ENCODE measurements around the gene NEFH. TPM values are rescaled to one million over a fixed set of nuclear protein-coding genes. Genes with fewer than 3 reads are reported as not detected.

Gene NEFH
- total and polyA plus RNA-seq, 2 donors, result 0.90 to 1.1 TPM

DNA sequence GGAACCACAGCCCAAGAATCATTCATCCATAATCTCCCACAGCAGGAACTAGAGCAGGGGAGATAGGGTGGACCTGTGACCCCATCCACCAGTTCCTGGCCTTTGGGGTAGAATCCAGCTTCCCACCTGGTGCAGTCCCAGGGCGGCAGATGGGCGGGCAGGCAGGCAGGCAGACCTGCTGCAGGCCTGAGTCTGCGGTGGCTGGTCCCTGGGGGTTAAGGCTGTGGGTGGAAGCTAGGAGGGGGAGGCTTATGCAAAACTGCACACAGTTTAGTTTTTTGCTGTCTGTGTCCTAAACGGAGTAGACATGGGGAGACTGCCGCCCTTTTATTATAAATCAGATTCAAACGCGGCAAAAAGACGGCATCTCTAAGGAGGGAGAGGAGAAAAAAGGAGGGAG lies 4.5 kb upstream of the NEFH start:
- Histone ChIP-seq H3K27ac (ENCODE audit: low read depth) (no peak overlapping the region), H3K4me1 (ENCODE audit: insufficient read depth) (no peaks in the 10 kb centered on the region), H3K4me3 (ENCODE audit: low read depth, low read length) (no peak overlapping the region), H3K36me3 (ENCODE audit: insufficient read depth) (no peaks in the 10 kb centered on the region)
- WGBS, result 73% methylated on average over 8 of the region's 8 CpGs
- no peak for DNase-seq (ENCODE audit: extremely low spot score)

DNA sequence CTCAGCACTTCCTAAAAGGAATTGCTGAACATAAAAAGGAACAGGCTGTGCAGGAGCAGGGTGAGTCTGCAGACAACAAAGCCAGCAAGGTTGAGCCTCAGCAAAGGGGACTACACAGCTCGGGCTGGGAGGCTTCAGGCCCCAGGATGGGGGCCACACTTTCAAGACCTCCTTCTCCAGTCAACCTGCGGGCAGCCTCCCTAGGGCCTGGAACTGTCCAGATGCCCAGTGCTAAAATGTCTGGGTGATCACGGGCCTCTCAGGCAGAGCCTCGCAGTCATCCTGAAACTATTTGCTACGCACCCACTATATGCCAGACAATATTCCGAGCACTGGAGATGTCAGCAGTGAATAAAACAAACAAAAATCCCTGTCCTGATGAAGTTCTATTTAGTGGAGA lies 3.9 kb upstream of the NEFH start:
- no peak for DNase-seq (ENCODE audit: extremely low spot score)
- Histone ChIP-seq H3K36me3 (ENCODE audit: insufficient read depth) (no peaks in the 10 kb centered on the region), H3K4me1 (ENCODE audit: insufficient read depth) (peaks cover 2% of the 10 kb centered on the region), H3K4me3 (ENCODE audit: low read depth, low read length) (no peak overlapping the region), H3K27ac (ENCODE audit: low read depth) (no peak overlapping the region)
- WGBS, result 36% methylated on average over 6 of the region's 6 CpGs

- no peak overlapping the region for H3K4me3 ChIP-seq (ENCODE audit: low read depth, low read length)
- H3K4me1 ChIP-seq (ENCODE audit: insufficient read depth), result peaks cover 2% of the 10 kb centered on the region
- no peaks in the 10 kb centered on the region for H3K36me3 ChIP-seq (ENCODE audit: insufficient read depth)
- DNase-seq (ENCODE audit: extremely low spot score), result no peak
- 15% methylated on average over 4 of the region's 4 CpGs for WGBS
- H3K27ac ChIP-seq (ENCODE audit: low read depth), result no peak overlapping the region
Measured at GRCh38 chr22:29477723-29478318, 2.2 kb upstream of the NEFH start.

GRCh38 chr22:29478326-29479276 lies 1.4 kb upstream of the NEFH start:
- WGBS, result 9% methylated on average over 21 of the region's 21 CpGs
- Histone ChIP-seq H3K27ac (ENCODE audit: low read depth) (no peak overlapping the region), H3K4me3 (ENCODE audit: low read depth, low read length) (no peak overlapping the region), H3K36me3 (ENCODE audit: insufficient read depth) (no peaks in the 10 kb centered on the region), H3K4me1 (ENCODE audit: insufficient read depth) (peaks cover 2% of the 10 kb centered on the region)
- DNase-seq (ENCODE audit: extremely low spot score), result no peak

- DNase-seq (ENCODE audit: extremely low spot score), result no peak
- 3% methylated on average over 39 of the region's 39 CpGs for WGBS
- H3K27ac ChIP-seq (ENCODE audit: low read depth), result no peak overlapping the region
- H3K4me1 ChIP-seq (ENCODE audit: insufficient read depth), result peaks cover 2% of the 10 kb centered on the region
- H3K36me3 ChIP-seq (ENCODE audit: insufficient read depth), result no peaks in the 10 kb centered on the region
- no peak overlapping the region for H3K4me3 ChIP-seq (ENCODE audit: low read depth, low read length)
Measured at GRCh38 chr22:29480262-29480511, 169 bp downstream of the NEFH start.

DNA sequence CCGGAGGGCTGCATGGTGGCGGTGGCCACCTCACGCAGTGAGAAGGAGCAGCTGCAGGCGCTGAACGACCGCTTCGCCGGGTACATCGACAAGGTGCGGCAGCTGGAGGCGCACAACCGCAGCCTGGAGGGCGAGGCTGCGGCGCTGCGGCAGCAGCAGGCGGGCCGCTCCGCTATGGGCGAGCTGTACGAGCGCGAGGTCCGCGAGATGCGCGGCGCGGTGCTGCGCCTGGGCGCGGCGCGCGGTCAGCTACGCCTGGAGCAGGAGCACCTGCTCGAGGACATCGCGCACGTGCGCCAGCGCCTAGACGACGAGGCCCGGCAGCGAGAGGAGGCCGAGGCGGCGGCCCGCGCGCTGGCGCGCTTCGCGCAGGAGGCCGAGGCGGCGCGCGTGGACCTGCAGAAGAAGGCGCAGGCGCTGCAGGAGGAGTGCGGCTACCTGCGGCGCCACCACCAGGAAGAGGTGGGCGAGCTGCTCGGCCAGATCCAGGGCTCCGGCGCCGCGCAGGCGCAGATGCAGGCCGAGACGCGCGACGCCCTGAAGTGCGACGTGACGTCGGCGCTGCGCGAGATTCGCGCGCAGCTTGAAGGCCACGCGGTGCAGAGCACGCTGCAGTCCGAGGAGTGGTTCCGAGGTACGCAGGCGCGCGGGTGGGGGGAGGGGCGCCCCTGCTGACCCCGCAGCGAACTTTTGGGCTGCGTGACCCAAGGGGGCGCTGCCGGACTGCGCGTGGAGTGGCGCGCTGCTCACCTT lies 670 bp downstream of the NEFH start:
- H3K4me3 ChIP-seq (ENCODE audit: low read depth, low read length), result no peak overlapping the region
- H3K27ac ChIP-seq (ENCODE audit: low read depth), result no peak overlapping the region
- no peaks in the 10 kb centered on the region for H3K36me3 ChIP-seq (ENCODE audit: insufficient read depth)
- DNase-seq (ENCODE audit: extremely low spot score), result no peak
- 6% methylated on average over 107 of the region's 107 CpGs for WGBS
- H3K4me1 ChIP-seq (ENCODE audit: insufficient read depth), result peaks cover 2% of the 10 kb centered on the region

DNA sequence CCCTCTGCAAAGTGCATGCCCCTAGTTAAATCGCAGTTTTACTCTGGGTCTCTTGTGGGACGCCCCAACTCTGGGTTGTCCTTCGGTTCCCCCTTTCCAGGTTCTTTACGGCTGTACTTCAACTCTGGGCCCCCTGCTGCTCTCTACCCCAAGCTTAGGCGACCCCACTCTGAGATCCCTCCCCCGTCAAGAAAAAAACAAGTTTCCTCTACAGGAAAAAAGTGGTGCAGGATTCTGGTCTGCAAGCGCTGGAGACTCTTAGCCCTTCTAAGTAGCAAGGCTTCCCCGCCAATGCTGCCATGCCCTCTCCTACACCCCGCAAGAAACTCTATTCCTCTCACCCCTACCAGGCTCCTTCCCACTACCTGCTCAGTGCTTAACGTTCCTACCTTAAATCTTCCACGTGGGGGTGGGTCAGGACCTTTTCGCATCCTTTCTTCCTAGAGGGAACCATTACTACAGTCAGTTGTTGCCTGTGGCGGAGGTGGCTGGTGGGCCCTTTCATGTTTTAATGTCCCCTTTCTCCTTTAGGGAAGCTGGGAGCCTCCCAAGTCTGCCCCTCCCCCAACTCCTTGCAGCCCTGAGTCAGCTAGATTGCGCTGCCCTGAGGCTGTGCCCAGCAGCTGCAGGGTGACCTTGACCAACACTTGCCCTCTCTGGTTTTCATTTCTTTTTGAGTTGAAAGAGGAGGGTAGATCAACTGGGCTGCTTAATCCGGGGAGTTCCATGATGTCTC lies 1.4 kb downstream of the NEFH start:
- Histone ChIP-seq H3K36me3 (ENCODE audit: insufficient read depth) (no peaks in the 10 kb centered on the region), H3K4me1 (ENCODE audit: insufficient read depth) (peaks cover 2% of the 10 kb centered on the region), H3K27ac (ENCODE audit: low read depth) (no peak overlapping the region), H3K4me3 (ENCODE audit: low read depth, low read length) (no peak overlapping the region)
- no peak for DNase-seq (ENCODE audit: extremely low spot score)
- WGBS, result 11% methylated on average over 15 of the region's 15 CpGs

DNA sequence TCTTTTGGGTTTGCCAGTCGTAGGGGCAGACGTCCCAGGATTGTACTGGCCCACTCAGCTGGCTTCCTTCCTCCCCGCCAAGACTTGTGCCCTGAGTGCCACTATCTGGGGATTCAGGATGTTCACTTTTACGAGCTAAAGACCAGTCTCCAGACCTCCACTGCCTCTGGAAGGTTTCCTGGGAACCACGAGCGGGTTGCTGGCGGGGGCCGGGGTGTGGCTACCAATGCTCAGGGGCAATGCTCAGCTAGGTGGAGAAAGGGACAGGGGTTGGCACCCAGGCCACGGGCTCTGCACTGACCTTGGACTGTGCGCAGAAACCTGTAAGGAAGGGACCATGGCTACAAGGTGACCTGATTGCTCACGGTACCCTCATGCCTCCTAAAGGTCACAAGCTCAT lies 2.2 kb downstream of the NEFH start:
- Histone ChIP-seq H3K27ac (ENCODE audit: low read depth) (no peak overlapping the region), H3K4me3 (ENCODE audit: low read depth, low read length) (no peak overlapping the region), H3K4me1 (ENCODE audit: insufficient read depth) (peaks cover 2% of the 10 kb centered on the region), H3K36me3 (ENCODE audit: insufficient read depth) (no peaks in the 10 kb centered on the region)
- WGBS, result 48% methylated on average over 11 of the region's 11 CpGs
- DNase-seq (ENCODE audit: extremely low spot score), result no peak

DNA sequence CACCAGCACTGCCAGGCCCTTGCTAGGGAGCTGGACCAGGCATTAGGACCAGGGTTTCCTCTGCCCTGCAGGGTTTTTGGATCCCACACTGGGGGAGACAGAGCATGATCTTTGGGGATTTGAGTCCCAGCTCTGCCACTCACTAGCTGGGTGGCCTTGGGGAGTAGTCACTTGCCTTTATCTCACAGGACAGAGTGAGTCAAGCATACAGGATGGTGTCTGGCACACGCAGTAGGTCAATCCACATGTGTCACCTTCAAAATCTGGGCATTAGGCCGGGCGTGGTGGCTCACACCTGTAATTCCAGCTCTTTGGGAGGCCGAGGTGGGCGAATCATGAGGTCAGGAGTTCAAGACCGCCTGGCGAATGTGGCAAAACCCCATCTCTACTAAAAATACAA lies 2.7 kb downstream of the NEFH start:
- H3K36me3 ChIP-seq (ENCODE audit: insufficient read depth), result no peaks in the 10 kb centered on the region
- H3K4me1 ChIP-seq (ENCODE audit: insufficient read depth), result peaks cover 2% of the 10 kb centered on the region
- WGBS, result 93% methylated on average over 7 of the region's 7 CpGs
- H3K4me3 ChIP-seq (ENCODE audit: low read depth, low read length), result no peak overlapping the region
- no peak for DNase-seq (ENCODE audit: extremely low spot score)
- no peak overlapping the region for H3K27ac ChIP-seq (ENCODE audit: low read depth)

GRCh38 chr22:29483254-29483653 lies 3.2 kb downstream of the NEFH start:
- WGBS, result 92% methylated on average over 13 of the region's 13 CpGs
- Histone ChIP-seq H3K27ac (ENCODE audit: low read depth) (no peak overlapping the region), H3K4me3 (ENCODE audit: low read depth, low read length) (no peak overlapping the region), H3K4me1 (ENCODE audit: insufficient read depth) (peaks cover 2% of the 10 kb centered on the region), H3K36me3 (ENCODE audit: insufficient read depth) (no peaks in the 10 kb centered on the region)
- DNase-seq (ENCODE audit: extremely low spot score), result no peak

GRCh38 chr22:29484642-29485041 lies 4.6 kb downstream of the NEFH start:
- H3K4me3 ChIP-seq (ENCODE audit: low read depth, low read length), result no peak overlapping the region
- 90% methylated on average over 3 of the region's 3 CpGs for WGBS
- no peak for DNase-seq (ENCODE audit: extremely low spot score)
- H3K36me3 ChIP-seq (ENCODE audit: insufficient read depth), result no peaks in the 10 kb centered on the region
- H3K27ac ChIP-seq (ENCODE audit: low read depth), result no peak overlapping the region
- peaks cover 2% of the 10 kb centered on the region for H3K4me1 ChIP-seq (ENCODE audit: insufficient read depth)

GRCh38 chr22:29485448-29485847 lies 5.4 kb downstream of the NEFH start:
- WGBS, result 92% methylated on average over 8 of the region's 8 CpGs
- H3K4me1 ChIP-seq (ENCODE audit: insufficient read depth), result peaks cover 2% of the 10 kb centered on the region
- no peak overlapping the region for H3K4me3 ChIP-seq (ENCODE audit: low read depth, low read length)
- DNase-seq (ENCODE audit: extremely low spot score), result no peak
- no peak overlapping the region for H3K27ac ChIP-seq (ENCODE audit: low read depth)
- H3K36me3 ChIP-seq (ENCODE audit: insufficient read depth), result no peaks in the 10 kb centered on the region

DNA sequence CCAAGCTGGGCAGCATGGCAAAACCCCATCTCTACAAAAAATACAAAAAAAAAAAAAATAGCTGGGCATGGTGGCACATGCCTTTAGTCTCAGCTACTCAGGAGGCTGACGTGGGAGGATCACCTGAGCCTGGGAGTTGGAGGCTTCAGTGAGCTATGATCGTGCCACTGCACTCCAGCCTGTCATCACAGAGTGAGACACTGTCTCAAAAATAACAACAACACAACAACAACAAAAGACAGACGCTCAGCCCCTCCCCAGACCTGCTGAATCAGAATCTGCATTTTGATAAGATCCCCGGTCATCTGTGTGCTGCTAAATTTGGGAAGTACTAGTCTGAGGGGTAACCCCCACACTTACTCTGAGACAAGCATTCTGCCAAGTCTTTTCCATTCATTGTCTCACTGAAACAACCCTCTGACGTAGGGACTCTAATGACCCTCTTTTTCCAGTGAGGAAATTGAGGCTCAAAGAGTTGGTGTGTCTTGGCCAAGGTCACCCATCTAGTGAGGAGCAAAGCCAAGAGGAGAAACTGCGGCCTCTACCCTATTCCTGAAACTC lies 7.5 kb downstream of the NEFH start:
- H3K4me1 ChIP-seq (ENCODE audit: insufficient read depth), result no peaks in the 10 kb centered on the region
- no peak overlapping the region for H3K27ac ChIP-seq (ENCODE audit: low read depth)
- 81% methylated on average over 6 of the region's 6 CpGs for WGBS
- H3K4me3 ChIP-seq (ENCODE audit: low read depth, low read length), result no peak overlapping the region
- no peaks in the 10 kb centered on the region for H3K36me3 ChIP-seq (ENCODE audit: insufficient read depth)
- no peak for DNase-seq (ENCODE audit: extremely low spot score)
